Measurements from ENCODE around the gene TAPBP.

- TF ChIP-seq RAD21 (IDR thresholded peaks at IDR 0.05; ENCODE audit: low read depth) (no peak), CTCF (IDR thresholded peaks at IDR 0.05 in 2 of 3, conservative IDR thresholded peaks at IDR 0.05 in 1 of 3; ENCODE audit: borderline replicate concordance in 1 of 3, insufficient read depth in 1 of 3, low read depth in 2 of 3, low read length in 2 of 3) (no peak), REST (IDR thresholded peaks at IDR 0.05; ENCODE audit: low read depth) (no peak)
Observed at GRCh38 chr6:33271117-33271467, 42.8 kb downstream of the TAPBP start.

Measured in HCT116 (cell line).